GM12875 (cell line): ENCODE results near the gene TNS1.

Experiments used
- H3K4me3 ChIP-seq: one replicate; pipeline ENCODE4 v1.5.1; 2011; ENCODE audit warnings: low read depth, low read length, control low read depth
- CTCF ChIP-seq: IDR thresholded peaks from 2 replicates; pipeline ENCODE4 v1.5.1; 2011; ENCODE audit warnings: low read depth, mild to moderate bottlenecking, control low read depth, inconsistent platforms, low read length, moderate library complexity, borderline replicate concordance; ENCODE audit not compliant: insufficient read depth

Gene TNS1

GRCh38 chr2:217964275-217965161 is 38.3 kb downstream of the TNS1 start:
- no peak overlapping the region for H3K4me3 ChIP-seq
- TF ChIP-seq CTCF: no peak

GRCh38 chr2:217960351-217960750 is 42.4 kb downstream of the TNS1 start:
- no peak for TF ChIP-seq CTCF

GRCh38 chr2:217959723-217960122 is 43.1 kb downstream of the TNS1 start:
- no peak overlapping the region for H3K4me3 ChIP-seq
- no peak for TF ChIP-seq CTCF

More at GRCh38 chr2:217960351-217960750, 42.4 kb downstream of the TNS1 start:
- H3K4me3 ChIP-seq: no peak overlapping the region

GRCh38 chr2:217958884-217959225 is 43.9 kb downstream of the TNS1 start:
- H3K4me3 ChIP-seq: no peak overlapping the region
- no peak for TF ChIP-seq CTCF

GRCh38 chr2:217958206-217958883 is 44.5 kb downstream of the TNS1 start:
- no peak for TF ChIP-seq CTCF
- no peak overlapping the region for H3K4me3 ChIP-seq

- no peak for TF ChIP-seq CTCF
- no peak overlapping the region for H3K4me3 ChIP-seq
Observed at GRCh38 chr2:217956586-217957457, 46.0 kb downstream of the TNS1 start.
